ENCODE measurements around the gene ZNF669. TPM values are rescaled to one million over a fixed set of nuclear protein-coding genes. Genes with fewer than 3 reads are reported as not detected.

ZNF669 gene
- total and polyA plus RNA-seq, 8 donors = 0.58 to 21.7 (median 3.7) TPM

DNA sequence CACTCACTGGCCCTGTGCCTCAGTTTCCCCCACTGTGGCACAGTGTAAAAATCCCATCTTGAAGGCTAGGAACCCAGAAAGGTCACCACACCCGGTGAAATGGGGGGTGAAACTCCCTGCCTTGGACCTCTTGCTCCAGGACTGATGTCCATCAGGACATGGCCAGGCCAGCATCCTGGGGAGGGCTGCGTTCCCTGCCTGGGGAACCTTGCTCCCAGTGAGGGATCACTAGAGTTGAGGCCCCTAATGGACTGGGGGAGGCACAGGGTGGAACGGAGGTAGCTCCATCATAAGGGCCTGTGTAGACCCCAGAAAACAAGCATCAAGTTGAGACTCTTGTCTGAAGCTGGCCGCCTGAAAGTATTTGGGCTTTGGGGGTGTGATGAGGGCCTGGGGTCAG, 15.2 kb downstream of the ZNF669 start:
- intact Hi-C loops (cut with DNase I; ENCODE audit: low total_unique reads) = no loop called here
- no peak for TF ChIP-seq POLR2AphosphoS5 (IDR thresholded peaks at IDR 0.05)
- H3K4me3 ChIP-seq = no peak overlapping the region

GRCh38 chr1:247087256-247087655, 16.9 kb downstream of the ZNF669 start:
- no peak overlapping the region for H3K4me3 ChIP-seq
- H3K36me3 ChIP-seq = no peaks in the 10 kb centered on the region
- DNase-seq = no peak
- H3K4me1 ChIP-seq = no peaks in the 10 kb centered on the region
- H3K27me3 ChIP-seq = no peaks in the 10 kb centered on the region
- H3K9me3 ChIP-seq = peaks cover 0 to 3% (median 0%) of the 10 kb centered on the region in 4 donors
- 33 to 71% (median 53%) methylated on average over 1 of the region's 1 CpG for WGBS, 5 donors
- intact Hi-C loops (cut with DNase I; ENCODE audit: low total_unique reads) = no loop called here
- TF ChIP-seq POLR2A (IDR thresholded peaks at IDR 0.05) = no peak
- TF ChIP-seq EP300 (IDR thresholded peaks at IDR 0.05) = no peak
- no peak for TF ChIP-seq POLR2AphosphoS5 (IDR thresholded peaks at IDR 0.05)
- TF ChIP-seq CTCF (IDR thresholded peaks at IDR 0.05) = no peak
- H3K27ac ChIP-seq = no peak overlapping the region

More for the DNA sequence above, 15.2 kb downstream of the ZNF669 start:
- no peaks in the 10 kb centered on the region for H3K36me3 ChIP-seq
- H3K9me3 ChIP-seq = peaks cover 0 to 2% (median 0%) of the 10 kb centered on the region in 4 donors
- no peaks in the 10 kb centered on the region for H3K27me3 ChIP-seq
- H3K4me1 ChIP-seq = no peaks in the 10 kb centered on the region
- 74 to 85% (median 82%) methylated on average over 4 of the region's 4 CpGs for WGBS, 5 donors
- DNase-seq = no peak
- no peak overlapping the region for H3K27ac ChIP-seq

GRCh38 chr1:247085310-247085709, 18.8 kb downstream of the ZNF669 start:
- intact Hi-C loops (cut with DNase I; ENCODE audit: low total_unique reads) = no loop called here
- peaks cover 0 to 3% (median 0%) of the 10 kb centered on the region in 4 donors for H3K9me3 ChIP-seq
- TF ChIP-seq EP300 (IDR thresholded peaks at IDR 0.05) (no peak), CTCF (IDR thresholded peaks at IDR 0.05) (no peak), POLR2A (IDR thresholded peaks at IDR 0.05) (no peak), POLR2AphosphoS5 (IDR thresholded peaks at IDR 0.05) (no peak)
- no peaks in the 10 kb centered on the region for H3K27me3 ChIP-seq
- H3K27ac ChIP-seq = no peak overlapping the region
- WGBS, 5 donors = 86 to 92% (median 91%) methylated on average over 5 to 8 of the region's 8 CpGs
- DNase-seq = no peak
- H3K36me3 ChIP-seq = no peaks in the 10 kb centered on the region
- H3K4me1 ChIP-seq = no peaks in the 10 kb centered on the region
- H3K4me3 ChIP-seq = no peak overlapping the region

DNA sequence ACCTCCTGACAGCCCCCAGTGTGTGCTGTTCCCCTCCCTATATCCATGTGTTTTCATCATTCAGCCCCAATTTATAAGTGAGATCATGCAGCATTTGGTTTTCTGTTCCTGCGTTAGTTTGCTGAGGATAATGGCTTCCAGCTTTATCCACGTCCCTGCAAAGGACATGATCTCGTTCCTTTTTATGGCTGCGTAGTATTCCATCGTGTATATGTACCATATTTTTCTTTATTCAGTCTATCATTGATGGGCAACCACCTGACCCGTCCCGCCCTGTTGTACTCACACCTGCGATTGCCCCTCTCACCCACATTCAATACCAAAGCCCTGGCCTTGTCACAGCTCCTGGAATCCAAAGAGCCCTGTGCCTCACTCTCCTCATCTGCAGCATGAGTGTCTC, 19.4 kb downstream of the ZNF669 start:
- Histone ChIP-seq H3K4me3 (no peak overlapping the region), H3K9me3 (peaks cover 0 to 3% (median 0%) of the 10 kb centered on the region in 4 donors), H3K27me3 (no peaks in the 10 kb centered on the region), H3K4me1 (no peaks in the 10 kb centered on the region), H3K36me3 (no peaks in the 10 kb centered on the region), H3K27ac (no peak overlapping the region)
- WGBS, 5 donors = 92 to 95% (median 94%) methylated on average over 8 of the region's 8 CpGs
- DNase-seq = no peak
- TF ChIP-seq POLR2A (IDR thresholded peaks at IDR 0.05) (no peak), CTCF (IDR thresholded peaks at IDR 0.05) (no peak), EP300 (IDR thresholded peaks at IDR 0.05) (no peak), POLR2AphosphoS5 (IDR thresholded peaks at IDR 0.05) (no peak)
- intact Hi-C loops (cut with DNase I; ENCODE audit: low total_unique reads) = no loop called here

DNA sequence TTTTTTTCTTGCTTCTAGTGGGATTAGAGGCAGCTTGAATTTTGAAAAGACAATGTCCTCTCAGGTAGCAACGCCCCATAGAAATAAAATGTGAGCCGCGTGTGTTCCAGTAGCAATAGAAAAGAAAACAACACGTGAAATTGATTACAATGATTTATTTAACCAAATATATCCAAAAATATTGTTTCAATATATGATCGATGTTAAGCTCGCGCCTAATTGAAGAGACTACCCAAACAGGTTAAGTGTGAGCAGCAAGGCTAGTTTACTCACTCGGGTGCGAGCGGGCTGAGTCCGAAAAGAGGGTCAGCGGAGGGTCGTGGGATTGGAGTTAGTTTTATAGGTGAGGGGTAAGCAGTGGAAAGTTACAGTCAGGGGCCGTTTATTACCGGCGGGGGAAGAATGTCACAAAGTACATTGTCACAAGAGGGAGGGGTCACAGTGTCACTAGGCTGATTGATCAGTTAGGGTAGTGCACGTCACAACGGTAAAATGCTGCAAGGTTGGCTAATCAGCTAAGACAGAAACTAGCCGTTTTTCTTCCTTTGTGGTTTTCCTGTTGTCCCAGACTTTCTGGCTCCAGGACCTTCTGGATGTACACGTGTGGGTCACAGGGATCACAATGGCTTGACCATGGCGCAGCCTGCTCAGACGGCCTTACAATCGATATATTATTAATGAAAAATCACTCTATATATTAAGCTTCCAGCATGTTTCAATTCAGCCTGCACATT, 24.8 kb downstream of the ZNF669 start:
- Histone ChIP-seq H3K4me1 (peaks cover 0 to 21% (median 17%) of the 10 kb centered on the region in 4 donors), H3K9me3 (peaks cover 0 to 3% (median 0%) of the 10 kb centered on the region in 4 donors), H3K27ac (peak overlapping the region in 3 of 5 donors; percentile 84 to 90 (median 84)), H3K36me3 (no peaks in the 10 kb centered on the region), H3K4me3 (peak overlapping the region; percentile 67 to 82 (median 70)), H3K27me3 (no peaks in the 10 kb centered on the region)
- intact Hi-C loops (cut with DNase I; ENCODE audit: low total_unique reads) = no loop called here
- no peak for TF ChIP-seq CTCF (IDR thresholded peaks at IDR 0.05)
- no peak for TF ChIP-seq POLR2A (IDR thresholded peaks at IDR 0.05)
- no peak for TF ChIP-seq POLR2AphosphoS5 (IDR thresholded peaks at IDR 0.05)
- TF ChIP-seq EP300 (IDR thresholded peaks at IDR 0.05) = no peak
- DNase-seq = peak in 1 of 2 donors; percentile 28
- 30 to 51% (median 40%) methylated on average over 23 of the region's 23 CpGs for WGBS, 5 donors

Data from stomach (tissue), 9 donors.